Naive B cell (primary cell): ENCODE measurements around the gene THOC1. TPM values are rescaled to one million over a fixed set of nuclear protein-coding genes. Genes with fewer than 3 reads are reported as not detected.

Experiments
- ATAC-seq, 2 donors: fragments of 150-1000 bp; cut with Tn5 transposase; 2 replicates each; pipeline ENCODE4 v1.10.0; 2021; ENCODE audit warnings: low read depth in 2 of 2, mild to moderate bottlenecking in 2 of 2, moderate library complexity in 2 of 2
- DNase-seq: peaks from one replicate; pipeline ENCODE4 v3.0.0; 2022
- H3K27ac Mint-ChIP-seq, 6 donors: one replicate each; pipeline ENCODE4 v1.8.0; 2020 to 2022; ENCODE audit warnings: mild to moderate bottlenecking in 6 of 6, mixed read lengths in 6 of 6, moderate library complexity in 5 of 6, inconsistent platforms in 2 of 6
- H3K27me3 Mint-ChIP-seq, 3 donors: one replicate each; pipeline ENCODE4 v1.8.0; 2021 to 2022; ENCODE audit warnings: mixed read lengths in 3 of 3, mild to moderate bottlenecking in 1 of 3
- H3K36me3 Mint-ChIP-seq, 2 donors: one replicate each; pipeline ENCODE4 v1.8.0; 2020 to 2022; ENCODE audit warnings: mixed read lengths in 2 of 2, inconsistent platforms in 1 of 2, mild to moderate bottlenecking in 1 of 2
- H3K4me1 Mint-ChIP-seq, 3 donors: one replicate each; pipeline ENCODE4 v1.8.0; 2020 to 2022; ENCODE audit warnings: mixed read lengths in 3 of 3, inconsistent platforms in 1 of 3, mild to moderate bottlenecking in 1 of 3, moderate library complexity in 1 of 3
- H3K4me3 Mint-ChIP-seq, 8 donors: one replicate each; pipeline ENCODE4 v1.8.0; 2020 to 2022; ENCODE audit warnings: mild to moderate bottlenecking in 8 of 8, mixed read lengths in 8 of 8, moderate library complexity in 8 of 8, inconsistent platforms in 2 of 8
- H3K9me3 Mint-ChIP-seq, 7 donors: one replicate each; pipeline ENCODE4 v1.8.0; 2020 to 2022; ENCODE audit warnings: mixed read lengths in 7 of 7, mild to moderate bottlenecking in 5 of 7, inconsistent platforms in 2 of 7, moderate library complexity in 1 of 7
- polyA plus RNA-seq, 6 donors: library from polyadenylated mRNA; unstranded; fragments of 300-500 nt; fragmentation: Illumina TruSeq; gene quantifications; one replicate each; pipeline ENCODE4 v1.2.3, GENCODE V29; 2021; ENCODE audit warnings: low read depth in 6 of 6

THOC1 gene
- polyA plus RNA-seq, 6 donors from 2014 or later, result 10.6 to 23.6 (median 18.1) TPM

DNA sequence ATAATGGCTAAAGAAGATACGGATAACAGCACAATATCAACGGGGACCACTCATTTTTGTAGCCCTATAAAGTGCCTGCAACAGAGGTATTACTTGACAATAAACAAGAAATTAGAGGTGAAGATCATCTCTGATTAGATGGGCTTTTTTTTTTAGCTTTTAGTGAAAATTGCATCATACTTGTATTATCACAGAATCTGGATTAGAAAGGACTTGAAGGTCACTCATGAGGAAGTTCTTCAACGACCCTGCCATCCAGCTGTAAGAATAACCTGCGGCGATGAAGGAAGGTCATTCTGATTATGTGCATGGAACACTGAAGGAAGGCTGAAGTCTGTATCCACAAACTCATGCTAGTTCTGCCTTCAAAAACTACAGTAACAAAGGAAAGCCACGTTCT is 40.5 kb downstream of the THOC1 start:
- peaks cover 11 to 47% of the 10 kb centered on the region in 2 donors for H3K36me3 Mint-ChIP-seq
- no peaks in the 10 kb centered on the region for H3K4me1 Mint-ChIP-seq
- H3K27ac Mint-ChIP-seq, result peak overlapping the region in 1 of 6 donors; percentile 10

DNA sequence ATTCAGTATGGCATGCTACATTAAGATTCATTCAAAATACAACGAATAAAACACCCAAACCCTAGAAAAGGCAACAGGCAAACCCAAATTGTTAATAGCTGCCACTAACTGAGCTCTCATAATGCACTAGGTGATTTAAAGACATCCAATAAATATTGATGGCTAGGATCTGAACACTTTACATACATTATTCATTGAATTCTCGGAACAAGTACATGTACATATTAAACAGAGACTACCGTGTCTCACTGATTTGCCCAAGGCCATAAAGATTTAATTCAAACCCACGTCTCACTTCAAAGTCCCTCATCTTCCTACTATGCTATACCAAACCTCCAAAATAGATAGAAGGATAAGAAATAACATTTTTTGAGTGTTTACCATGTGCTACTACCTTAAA is 42.1 kb downstream of the THOC1 start:
- H3K27ac Mint-ChIP-seq, result peak overlapping the region in 1 of 6 donors; percentile 22
- no peak for DNase-seq
- no peak for ATAC-seq
- H3K36me3 Mint-ChIP-seq, result peaks cover 11 to 55% of the 10 kb centered on the region in 2 donors
- H3K27me3 Mint-ChIP-seq, result no peaks in the 10 kb centered on the region
- no peaks in the 10 kb centered on the region for H3K9me3 Mint-ChIP-seq
- H3K4me3 Mint-ChIP-seq, result no peak overlapping the region
- H3K4me1 Mint-ChIP-seq, result no peaks in the 10 kb centered on the region

More for the DNA sequence above, 40.5 kb downstream of the THOC1 start:
- no peaks in the 10 kb centered on the region for H3K27me3 Mint-ChIP-seq
- ATAC-seq (no peak), DNase-seq (no peak)
- H3K9me3 Mint-ChIP-seq, result no peaks in the 10 kb centered on the region
- no peak overlapping the region for H3K4me3 Mint-ChIP-seq

DNA sequence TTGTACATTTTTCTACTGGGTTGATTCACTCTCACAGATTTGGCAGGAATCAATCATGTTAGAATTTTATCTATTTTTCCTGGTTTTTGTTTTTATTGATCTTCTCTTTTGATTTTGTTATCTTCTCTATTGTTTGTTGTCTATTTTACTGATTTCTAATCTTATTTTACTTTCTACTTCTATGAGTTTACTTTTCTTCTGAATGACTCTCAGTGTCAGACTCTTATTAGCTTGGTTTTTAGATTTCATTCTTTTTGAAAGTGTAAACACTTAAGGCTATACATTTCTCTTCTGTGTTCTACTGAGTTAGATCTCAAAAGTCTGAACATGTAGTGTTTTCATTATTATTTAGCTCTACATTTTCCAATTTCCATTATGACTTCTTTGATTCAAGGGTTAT is 47.1 kb downstream of the THOC1 start:
- ATAC-seq, result no peak
- Mint-ChIP-seq H3K27me3 (no peaks in the 10 kb centered on the region), H3K27ac (peak overlapping the region in 5 of 6 donors; percentile 3 to 58 (median 44)), H3K4me3 (no peak overlapping the region), H3K36me3 (peaks cover 28 to 55% of the 10 kb centered on the region in 2 donors), H3K9me3 (no peaks in the 10 kb centered on the region), H3K4me1 (no peaks in the 10 kb centered on the region)
- no peak for DNase-seq

DNA sequence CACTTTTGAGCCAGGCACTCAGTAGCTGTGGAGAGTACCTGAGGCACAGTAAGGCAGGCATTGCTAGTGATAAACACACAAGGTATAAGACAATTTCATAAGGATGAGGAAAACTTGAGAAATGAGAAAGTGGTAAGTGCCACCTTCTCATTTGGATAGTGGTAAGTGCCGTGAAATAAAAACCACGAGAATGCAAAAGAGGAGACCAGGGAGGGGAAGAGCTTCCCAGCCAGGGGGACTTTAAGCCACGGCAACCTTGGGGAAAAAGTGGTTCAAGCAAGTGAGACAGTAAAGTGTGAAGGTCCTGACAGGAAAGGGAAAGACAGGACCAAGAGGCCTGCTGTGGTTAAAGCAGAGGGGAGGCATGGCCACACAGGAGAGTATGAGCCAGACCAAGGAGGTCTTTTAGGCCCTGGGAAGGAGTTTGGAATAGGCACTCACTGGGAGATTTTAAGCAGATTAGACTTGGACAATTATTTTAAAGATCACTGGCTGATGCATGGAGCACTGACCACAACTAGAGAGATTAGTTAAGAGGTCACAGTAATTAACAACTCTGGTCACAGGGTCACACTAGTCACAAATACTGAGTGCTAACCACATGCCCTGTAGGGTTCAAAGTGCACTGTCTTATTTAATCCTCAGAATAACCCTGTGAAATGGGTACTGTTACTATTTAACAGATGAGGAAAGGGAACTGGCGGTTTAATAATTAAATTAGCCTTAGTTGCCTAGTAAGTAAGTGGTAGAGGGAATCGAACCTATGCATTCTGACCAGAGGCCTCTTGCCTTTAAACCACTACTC is 50.1 kb downstream of the THOC1 start:
- peak overlapping the region in 4 of 6 donors; percentile 35 to 73 (median 39) for H3K27ac Mint-ChIP-seq
- H3K27me3 Mint-ChIP-seq, result no peaks in the 10 kb centered on the region
- H3K36me3 Mint-ChIP-seq, result peaks cover 32 to 58% of the 10 kb centered on the region in 2 donors
- H3K9me3 Mint-ChIP-seq, result no peaks in the 10 kb centered on the region
- peak overlapping the region in 1 of 8 donors; percentile 15 for H3K4me3 Mint-ChIP-seq
- ATAC-seq (no peak), DNase-seq (no peak)
- H3K4me1 Mint-ChIP-seq, result no peaks in the 10 kb centered on the region

DNA sequence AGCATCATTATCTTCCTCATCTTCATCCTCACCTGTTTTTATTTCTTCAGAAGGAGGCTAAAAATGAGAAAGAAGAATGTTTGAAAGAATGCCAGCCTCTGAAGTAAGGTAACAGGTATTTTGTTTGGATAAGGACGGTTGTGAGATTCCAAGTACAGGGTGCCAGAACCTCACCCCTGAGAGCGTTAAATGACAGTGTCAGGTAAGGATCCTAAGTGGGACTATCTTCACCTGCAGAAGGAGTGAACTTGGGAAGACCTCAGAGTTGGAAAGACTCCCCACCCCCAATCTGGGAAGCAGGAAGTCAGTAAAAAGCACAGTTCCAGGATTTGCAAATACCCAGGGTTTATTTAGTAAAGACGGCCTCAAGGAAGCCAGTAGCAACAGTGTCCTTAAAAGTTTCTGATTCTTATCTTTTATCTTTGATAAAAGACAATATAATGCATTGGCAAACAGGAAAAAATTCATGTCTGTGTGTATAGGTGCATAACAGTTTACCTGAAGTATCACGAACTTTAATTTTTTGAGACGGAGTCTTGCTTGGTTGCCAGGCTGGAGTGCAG is 52.3 kb downstream of the THOC1 start:
- H3K27ac Mint-ChIP-seq, result peak overlapping the region in 1 of 6 donors; percentile 74
- DNase-seq (no peak), ATAC-seq (no peak)
- H3K9me3 Mint-ChIP-seq, result no peaks in the 10 kb centered on the region
- no peak overlapping the region for H3K4me3 Mint-ChIP-seq
- no peaks in the 10 kb centered on the region for H3K27me3 Mint-ChIP-seq
- peaks cover 42 to 56% of the 10 kb centered on the region in 2 donors for H3K36me3 Mint-ChIP-seq
- no peaks in the 10 kb centered on the region for H3K4me1 Mint-ChIP-seq

DNA sequence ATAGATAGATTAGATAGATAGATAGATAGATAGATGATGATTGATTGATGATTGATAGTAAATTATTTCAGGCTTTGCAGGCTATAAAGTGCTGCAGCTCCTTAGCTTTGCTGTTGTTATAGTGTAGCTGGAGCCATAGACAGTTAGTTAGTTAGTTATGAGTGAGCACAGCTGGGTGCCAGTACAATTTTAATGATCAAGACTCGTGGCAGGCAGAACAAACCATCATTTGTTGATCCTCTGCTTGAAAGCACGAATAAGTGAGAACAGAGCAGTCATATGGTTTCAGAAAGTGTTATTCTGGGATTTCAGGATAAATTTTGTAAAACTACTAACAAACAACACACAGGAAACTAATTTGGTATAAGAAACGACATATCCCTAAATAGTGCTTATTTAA is 53.9 kb downstream of the THOC1 start:
- Mint-ChIP-seq H3K4me3 (no peak overlapping the region), H3K36me3 (peaks cover 45 to 62% of the 10 kb centered on the region in 2 donors), H3K9me3 (no peaks in the 10 kb centered on the region), H3K27ac (peak overlapping the region in 2 of 6 donors; percentile 26 to 42), H3K27me3 (no peaks in the 10 kb centered on the region), H3K4me1 (no peaks in the 10 kb centered on the region)
- ATAC-seq (no peak), DNase-seq (no peak)

DNA sequence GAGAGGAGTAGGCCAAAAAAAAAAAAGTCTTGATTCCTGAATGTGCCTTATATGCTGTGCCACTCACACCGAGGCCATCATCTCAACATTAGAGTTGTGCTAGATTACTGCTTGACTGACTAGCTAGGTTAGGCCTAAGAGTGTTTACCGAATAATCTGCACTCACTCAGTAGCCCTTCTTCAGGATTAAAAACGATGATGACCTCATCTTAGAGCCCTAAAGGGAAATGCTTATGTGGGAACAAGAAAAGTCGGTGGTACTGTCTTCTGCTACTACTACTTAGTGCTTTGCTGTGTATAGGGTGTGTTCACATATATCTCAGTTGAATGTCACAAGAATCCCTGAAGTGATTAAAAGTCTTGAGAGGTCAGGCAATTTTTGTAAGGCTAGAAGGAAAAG is 54.3 kb downstream of the THOC1 start:
- Mint-ChIP-seq H3K4me1 (no peaks in the 10 kb centered on the region), H3K4me3 (no peak overlapping the region), H3K27me3 (no peaks in the 10 kb centered on the region), H3K36me3 (peaks cover 41 to 59% of the 10 kb centered on the region in 2 donors), H3K9me3 (no peaks in the 10 kb centered on the region), H3K27ac (peak overlapping the region in 3 of 6 donors; percentile 26 to 42 (median 28))
- DNase-seq (no peak), ATAC-seq (no peak)

DNA sequence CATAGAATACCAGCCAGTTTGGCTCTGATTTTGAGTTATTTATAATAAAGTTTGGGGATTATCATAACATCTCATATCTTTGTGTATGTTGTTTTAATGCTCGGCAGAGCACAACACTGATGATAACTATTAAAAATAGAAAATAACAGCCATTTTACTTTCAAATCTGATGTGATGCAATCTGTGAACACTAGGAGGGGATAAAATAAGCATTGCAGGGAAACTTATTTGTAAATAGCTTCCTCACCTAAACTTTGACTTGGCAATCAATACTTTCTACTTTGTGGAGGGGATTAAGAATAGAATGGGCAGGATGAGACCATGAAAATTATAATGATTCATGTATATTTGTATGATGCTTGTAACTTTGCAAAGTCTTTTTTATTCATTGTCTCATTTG is 55.1 kb downstream of the THOC1 start:
- no peak for DNase-seq
- peaks cover 39 to 52% of the 10 kb centered on the region in 2 donors for H3K36me3 Mint-ChIP-seq
- no peaks in the 10 kb centered on the region for H3K27me3 Mint-ChIP-seq
- no peaks in the 10 kb centered on the region for H3K9me3 Mint-ChIP-seq
- H3K27ac Mint-ChIP-seq, result peak overlapping the region in 4 of 6 donors; percentile 13 to 83 (median 54)
- H3K4me1 Mint-ChIP-seq, result no peaks in the 10 kb centered on the region
- no peak overlapping the region for H3K4me3 Mint-ChIP-seq
- ATAC-seq, result no peak

DNA sequence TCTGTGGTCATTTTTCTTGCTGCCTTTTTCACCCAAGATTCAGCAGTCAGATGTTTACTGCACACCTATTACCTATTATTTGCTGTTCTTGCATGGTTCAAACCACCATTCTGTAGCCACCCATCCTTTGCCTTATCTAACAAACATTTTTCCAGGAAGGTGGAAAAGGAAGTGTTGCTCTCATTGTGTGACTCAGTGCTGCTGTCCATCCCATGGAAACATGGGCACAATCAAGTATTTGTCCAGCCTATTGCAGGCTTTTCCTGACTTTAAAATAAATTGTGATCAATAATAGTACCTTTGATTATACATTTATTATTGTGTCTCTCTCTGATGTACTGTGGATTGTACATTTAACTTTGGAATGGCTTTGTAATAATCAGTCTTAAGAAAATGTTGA is 56.3 kb downstream of the THOC1 start:
- H3K36me3 Mint-ChIP-seq, result peaks cover 30 to 40% of the 10 kb centered on the region in 2 donors
- H3K4me3 Mint-ChIP-seq, result no peak overlapping the region
- ATAC-seq, result no peak
- DNase-seq, result no peak
- H3K27me3 Mint-ChIP-seq, result no peaks in the 10 kb centered on the region
- no peaks in the 10 kb centered on the region for H3K9me3 Mint-ChIP-seq
- H3K27ac Mint-ChIP-seq, result no peak overlapping the region
- H3K4me1 Mint-ChIP-seq, result no peaks in the 10 kb centered on the region

DNA sequence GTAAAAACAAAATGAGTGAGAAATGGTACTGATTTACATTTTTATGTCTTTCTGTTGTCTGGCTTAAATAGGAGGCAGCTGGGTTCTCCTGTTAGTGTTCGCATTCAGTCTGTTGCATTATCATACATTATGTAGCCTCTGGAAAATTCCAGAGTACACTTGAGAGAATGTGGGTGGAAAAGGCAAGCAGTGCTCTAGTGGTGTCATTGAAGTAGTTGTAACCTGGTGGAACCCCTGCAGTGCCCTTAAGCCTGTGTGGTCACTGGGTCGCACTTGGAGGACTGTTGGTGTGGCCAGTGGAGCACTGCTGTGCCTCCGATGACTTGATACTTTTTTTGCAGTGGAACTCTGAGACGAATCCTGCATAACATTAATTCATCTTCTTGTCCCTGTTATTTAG is 57.1 kb downstream of the THOC1 start:
- peaks cover 32 to 42% of the 10 kb centered on the region in 2 donors for H3K36me3 Mint-ChIP-seq

DNA sequence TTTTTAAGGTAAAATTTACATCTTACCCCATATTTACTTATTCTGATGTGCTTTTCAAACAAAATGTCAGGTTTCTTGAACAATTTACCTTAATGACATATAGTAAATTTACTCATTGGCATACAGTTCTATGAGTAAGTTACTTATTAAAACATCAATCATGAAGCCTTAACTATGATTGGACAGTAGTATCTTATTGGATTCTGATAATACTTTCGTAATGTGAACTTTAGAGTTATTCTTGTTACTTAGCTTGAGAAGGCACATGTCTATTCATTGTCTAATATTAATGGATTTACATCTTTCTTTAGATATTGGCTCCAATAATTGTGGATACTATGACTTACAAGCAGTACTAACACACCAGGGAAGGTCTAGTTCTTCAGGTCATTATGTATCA is 57.8 kb downstream of the THOC1 start:
- DNase-seq (no peak), ATAC-seq (no peak)
- Mint-ChIP-seq H3K9me3 (no peaks in the 10 kb centered on the region), H3K27me3 (no peaks in the 10 kb centered on the region), H3K4me1 (no peaks in the 10 kb centered on the region), H3K4me3 (no peak overlapping the region), H3K36me3 (peaks cover 36 to 43% of the 10 kb centered on the region in 2 donors), H3K27ac (peak overlapping the region in 2 of 6 donors; percentile 63 to 75)

More for the DNA sequence above, 57.1 kb downstream of the THOC1 start:
- peak overlapping the region in 2 of 6 donors; percentile 20 to 75 for H3K27ac Mint-ChIP-seq
- no peak overlapping the region for H3K4me3 Mint-ChIP-seq
- H3K9me3 Mint-ChIP-seq, result no peaks in the 10 kb centered on the region
- ATAC-seq (no peak), DNase-seq (no peak)
- H3K27me3 Mint-ChIP-seq, result no peaks in the 10 kb centered on the region
- H3K4me1 Mint-ChIP-seq, result no peaks in the 10 kb centered on the region

DNA sequence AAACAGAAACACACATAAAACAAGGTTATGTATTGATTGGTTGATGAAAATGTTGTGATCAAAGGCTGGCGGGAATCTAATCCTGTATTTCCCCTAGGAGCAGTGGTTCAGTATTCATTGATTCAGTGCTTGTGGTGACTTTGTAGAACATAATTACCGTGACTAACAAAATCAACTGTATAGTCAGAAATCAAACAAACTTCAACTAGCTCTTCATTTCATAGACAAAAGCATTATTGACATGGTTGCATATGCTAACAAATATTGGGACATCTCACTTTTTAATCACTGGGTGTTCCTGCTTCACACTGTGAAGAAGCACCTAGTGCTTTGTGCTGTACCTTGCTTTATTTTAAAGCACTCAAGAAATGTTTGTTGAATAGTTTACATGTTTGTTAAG is 68.1 kb downstream of the THOC1 start:
- ATAC-seq (no peak), DNase-seq (no peak)
- Mint-ChIP-seq H3K27me3 (no peaks in the 10 kb centered on the region), H3K4me3 (no peak overlapping the region), H3K9me3 (no peaks in the 10 kb centered on the region), H3K36me3 (peaks cover 13 to 19% of the 10 kb centered on the region in 2 donors), H3K27ac (no peak overlapping the region), H3K4me1 (peaks cover 0 to 3% (median 0%) of the 10 kb centered on the region in 3 donors)

DNA sequence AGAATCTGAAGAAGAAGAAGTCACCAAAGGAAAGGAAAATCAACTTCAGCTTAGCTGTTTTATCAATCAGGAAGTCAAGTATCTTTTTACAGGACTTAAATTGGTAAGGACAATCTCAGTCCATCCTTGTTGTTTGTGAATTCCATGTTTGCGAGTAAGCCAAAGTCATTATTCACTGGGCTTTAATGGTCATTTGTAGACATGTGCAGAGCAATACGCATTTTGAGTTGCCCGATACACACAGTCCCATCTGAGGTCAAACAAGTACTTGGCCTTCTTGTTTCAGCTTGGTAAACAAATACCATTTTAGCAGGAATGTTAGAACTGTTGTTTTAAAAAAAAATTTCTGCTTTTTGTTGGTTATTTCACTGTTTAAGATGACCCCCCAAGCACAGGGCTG is 68.6 kb downstream of the THOC1 start:
- ATAC-seq (no peak), DNase-seq (no peak)
- H3K4me1 Mint-ChIP-seq, result peaks cover 0 to 3% (median 0%) of the 10 kb centered on the region in 3 donors
- peaks cover 8 to 19% of the 10 kb centered on the region in 2 donors for H3K36me3 Mint-ChIP-seq
- no peak overlapping the region for H3K27ac Mint-ChIP-seq
- no peaks in the 10 kb centered on the region for H3K27me3 Mint-ChIP-seq
- H3K9me3 Mint-ChIP-seq, result no peaks in the 10 kb centered on the region
- H3K4me3 Mint-ChIP-seq, result no peak overlapping the region

DNA sequence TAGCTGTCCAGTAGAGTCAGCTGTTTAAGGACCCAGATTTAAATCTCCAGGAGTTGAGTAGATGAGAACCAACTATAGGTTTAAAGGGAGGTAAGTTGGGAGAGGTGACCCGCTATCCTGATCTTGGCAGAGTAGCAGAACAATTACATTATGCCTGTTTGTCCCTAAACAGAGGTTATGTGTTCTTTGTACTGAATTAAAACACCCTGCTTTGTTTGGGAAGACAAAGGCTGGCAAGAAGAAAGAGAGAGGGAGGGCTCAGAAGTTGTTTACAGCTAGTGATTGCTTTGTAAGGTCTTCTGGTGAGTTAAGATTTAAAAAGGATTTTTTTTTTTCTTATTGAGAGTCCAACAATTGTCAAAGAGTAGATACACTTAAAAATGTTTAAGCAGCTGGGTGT is 72.2 kb downstream of the THOC1 start:
- H3K36me3 Mint-ChIP-seq, result peaks cover 8 to 19% of the 10 kb centered on the region in 2 donors
- no peaks in the 10 kb centered on the region for H3K27me3 Mint-ChIP-seq
- no peak for DNase-seq
- ATAC-seq, result no peak
- H3K4me1 Mint-ChIP-seq, result peaks cover 0 to 3% (median 0%) of the 10 kb centered on the region in 3 donors
- peak overlapping the region in 1 of 6 donors; percentile 7 for H3K27ac Mint-ChIP-seq
- no peak overlapping the region for H3K4me3 Mint-ChIP-seq
- H3K9me3 Mint-ChIP-seq, result no peaks in the 10 kb centered on the region
